Endothelial cell (in vitro differentiated cells): Measurements from ENCODE around the gene ADGRG1. TPM values are rescaled to one million over a fixed set of nuclear protein-coding genes. Genes with fewer than 3 reads are reported as not detected.

ENCODE experiments used
- DNase-seq: peaks from one replicate; pipeline ENCODE4 v3.0.0; 2021; ENCODE audit warnings: low spot score
- H3K27ac Mint-ChIP-seq: one replicate; pipeline ENCODE4 v1.8.0; 2021; ENCODE audit warnings: mixed read lengths, inconsistent platforms; ENCODE audit not compliant: unreplicated experiment
- H3K27me3 Mint-ChIP-seq: one replicate; pipeline ENCODE4 v1.8.0; 2021; ENCODE audit warnings: mild to moderate bottlenecking, moderate library complexity, mixed read lengths, inconsistent platforms; ENCODE audit not compliant: unreplicated experiment
- H3K36me3 Mint-ChIP-seq: one replicate; pipeline ENCODE4 v1.8.0; 2021; ENCODE audit warnings: mild to moderate bottlenecking, low read depth, mixed read lengths, inconsistent platforms; ENCODE audit not compliant: unreplicated experiment
- H3K4me1 Mint-ChIP-seq: one replicate; pipeline ENCODE4 v1.8.0; 2021; ENCODE audit warnings: mild to moderate bottlenecking, mixed read lengths, inconsistent platforms; ENCODE audit not compliant: unreplicated experiment
- H3K4me3 Mint-ChIP-seq: one replicate; pipeline ENCODE4 v1.8.0; 2021; ENCODE audit warnings: mild to moderate bottlenecking, mixed read lengths, inconsistent platforms; ENCODE audit not compliant: unreplicated experiment
- H3K9me3 Mint-ChIP-seq: one replicate; pipeline ENCODE4 v1.8.0; 2021; ENCODE audit warnings: mixed read lengths, inconsistent platforms; ENCODE audit not compliant: unreplicated experiment
- long read RNA-seq: library from polyadenylated mRNA; unstranded; transcript quantifications from one replicate; pipeline ENCODE4 v2.0.0, GENCODE V29; 2020; ENCODE audit not compliant: unreplicated experiment
- total RNA-seq: library from RNA; stranded (reverse); fragmentation: NEBNext Ultra II Directional; extraction: Animal tissue kit (Norgen Biotek cat#: 25700); gene quantifications from one replicate; pipeline ENCODE4 v1.2.1, GENCODE V29; 2021; ENCODE audit not compliant: unreplicated experiment
- TF ChIP-seq, protein P1 (sequence below): fragments of 200-600 bp; sonication (generic); IDR thresholded peaks from one replicate; pipeline ENCODE4 v1.5.0; 2021; ENCODE audit warnings: antibody characterized with exemption; ENCODE audit not compliant: unreplicated experiment

Gene ADGRG1
- total RNA-seq = 2.7 TPM
- long read RNA-seq = 0 reads

GRCh38 chr16:57628008-57628781, at the start of gene ADGRG1:
Gene ADGRG1 (plus strand): TSS chr16:57628630. CDS start chr16:57650288, 21,658 bp downstream.
- Mint-ChIP-seq H3K27ac (peak within 1 kb of the TSS; percentile 36), H3K27me3 (peaks cover 7% of the 10 kb centered on the region), H3K9me3 (no peaks in the 10 kb centered on the region), H3K4me1 (peaks cover 12% of the 10 kb centered on the region), H3K36me3 (peaks cover 4% of the 10 kb centered on the region), H3K4me3 (peak within 1 kb of the TSS; percentile 16)
- TF ChIP-seq, protein P1, sequence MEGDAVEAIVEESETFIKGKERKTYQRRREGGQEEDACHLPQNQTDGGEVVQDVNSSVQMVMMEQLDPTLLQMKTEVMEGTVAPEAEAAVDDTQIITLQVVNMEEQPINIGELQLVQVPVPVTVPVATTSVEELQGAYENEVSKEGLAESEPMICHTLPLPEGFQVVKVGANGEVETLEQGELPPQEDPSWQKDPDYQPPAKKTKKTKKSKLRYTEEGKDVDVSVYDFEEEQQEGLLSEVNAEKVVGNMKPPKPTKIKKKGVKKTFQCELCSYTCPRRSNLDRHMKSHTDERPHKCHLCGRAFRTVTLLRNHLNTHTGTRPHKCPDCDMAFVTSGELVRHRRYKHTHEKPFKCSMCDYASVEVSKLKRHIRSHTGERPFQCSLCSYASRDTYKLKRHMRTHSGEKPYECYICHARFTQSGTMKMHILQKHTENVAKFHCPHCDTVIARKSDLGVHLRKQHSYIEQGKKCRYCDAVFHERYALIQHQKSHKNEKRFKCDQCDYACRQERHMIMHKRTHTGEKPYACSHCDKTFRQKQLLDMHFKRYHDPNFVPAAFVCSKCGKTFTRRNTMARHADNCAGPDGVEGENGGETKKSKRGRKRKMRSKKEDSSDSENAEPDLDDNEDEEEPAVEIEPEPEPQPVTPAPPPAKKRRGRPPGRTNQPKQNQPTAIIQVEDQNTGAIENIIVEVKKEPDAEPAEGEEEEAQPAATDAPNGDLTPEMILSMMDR = no peak
- DNase-seq = peak; percentile 52

DNA sequence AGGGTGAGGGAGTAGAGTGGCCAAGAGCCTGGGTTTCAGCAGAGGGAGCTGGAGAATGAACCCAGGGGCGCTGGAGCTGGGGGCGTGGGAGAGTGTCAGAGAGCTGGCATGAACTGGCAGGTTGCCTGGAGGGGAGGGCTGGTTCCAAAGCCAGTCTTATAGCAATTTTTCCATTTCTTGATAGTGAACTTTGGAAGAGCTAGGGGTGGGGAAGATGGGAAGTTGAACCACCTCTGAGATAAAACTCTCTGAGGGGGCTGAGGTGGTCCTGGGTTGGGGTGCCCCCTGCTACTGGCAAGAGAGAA, 49.1 kb upstream of the ADGRG1 start:
- Mint-ChIP-seq H3K36me3 (no peaks in the 10 kb centered on the region), H3K9me3 (no peaks in the 10 kb centered on the region), H3K27me3 (no peaks in the 10 kb centered on the region), H3K4me3 (no peak overlapping the region), H3K27ac (no peak overlapping the region), H3K4me1 (peaks cover 17% of the 10 kb centered on the region)
- TF ChIP-seq, protein P1 = no peak
- DNase-seq = no peak

DNA sequence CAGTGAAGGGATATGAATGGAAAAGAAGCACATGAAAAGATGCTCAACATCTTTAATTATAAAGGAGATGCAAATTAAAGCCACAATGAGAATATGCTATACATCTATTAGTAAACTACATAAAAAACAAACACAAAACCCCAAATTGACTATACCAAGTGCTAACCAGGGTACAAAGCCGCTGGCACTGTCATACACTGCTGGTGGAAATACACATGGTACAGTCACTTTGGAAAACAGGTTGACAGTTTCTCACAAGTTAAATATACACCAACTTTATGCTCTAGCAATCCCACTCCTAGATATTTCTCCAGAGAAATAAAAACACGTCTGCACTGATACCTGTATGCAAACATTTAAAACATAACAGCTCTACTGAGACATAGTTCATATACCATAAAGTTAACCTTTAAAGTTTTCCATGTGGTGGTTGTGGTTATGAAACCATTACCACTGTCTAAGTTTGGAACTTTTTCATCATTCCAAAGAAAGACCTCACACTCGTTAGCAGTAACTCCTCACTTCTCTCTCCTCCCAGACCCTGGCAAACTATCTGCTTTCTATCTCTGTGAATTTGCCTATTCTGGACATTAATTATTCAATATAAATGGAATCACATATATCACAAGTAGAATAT, 43.3 kb upstream of the ADGRG1 start:
- H3K4me1 Mint-ChIP-seq = no peaks in the 10 kb centered on the region
- H3K9me3 Mint-ChIP-seq = no peaks in the 10 kb centered on the region
- TF ChIP-seq, protein P1 = no peak
- no peak overlapping the region for H3K27ac Mint-ChIP-seq
- no peak for DNase-seq
- no peaks in the 10 kb centered on the region for H3K27me3 Mint-ChIP-seq
- no peak overlapping the region for H3K4me3 Mint-ChIP-seq
- H3K36me3 Mint-ChIP-seq = no peaks in the 10 kb centered on the region

GRCh38 chr16:57588831-57589230, 39.6 kb upstream of the ADGRG1 start:
- DNase-seq = no peak
- Mint-ChIP-seq H3K4me1 (peaks cover 9% of the 10 kb centered on the region), H3K36me3 (no peaks in the 10 kb centered on the region), H3K27ac (no peak overlapping the region), H3K9me3 (no peaks in the 10 kb centered on the region), H3K27me3 (peaks cover 3% of the 10 kb centered on the region), H3K4me3 (no peak overlapping the region)
- TF ChIP-seq, protein P1 = no peak

- H3K36me3 Mint-ChIP-seq = no peaks in the 10 kb centered on the region
- TF ChIP-seq, protein P1 = no peak
- peaks cover 3% of the 10 kb centered on the region for H3K27me3 Mint-ChIP-seq
- no peak overlapping the region for H3K4me3 Mint-ChIP-seq
- DNase-seq = no peak
- H3K9me3 Mint-ChIP-seq = no peaks in the 10 kb centered on the region
- peaks cover 9% of the 10 kb centered on the region for H3K4me1 Mint-ChIP-seq
- no peak overlapping the region for H3K27ac Mint-ChIP-seq
Measured at GRCh38 chr16:57589374-57589773, 39.1 kb upstream of the ADGRG1 start.
